ENCODE results near the gene CPA2. TPM values are rescaled to one million over a fixed set of nuclear protein-coding genes. Genes with fewer than 3 reads are reported as not detected.

Gene CPA2
- total and polyA plus RNA-seq, 2 experiments from 2014 or later, result not detected

- TF ChIP-seq ZNF462 (CRISPR knock-in tag; IDR thresholded peaks at IDR 0.05) (no peak), JUNB (IDR thresholded peaks at IDR 0.05; ENCODE audit: unreplicated experiment) (no peak), POLR2AphosphoS5 (IDR thresholded peaks at IDR 0.05; ENCODE audit: low read depth) (no peak), ZNF331 (CRISPR knock-in tag; IDR thresholded peaks at IDR 0.05; ENCODE audit: low read depth) (no peak), ZNF114 (CRISPR knock-in tag; IDR thresholded peaks at IDR 0.05) (no peak), EZH2 (IDR thresholded peaks at IDR 0.05; ENCODE audit: low read depth, unreplicated experiment) (no peak), CTCF (conservative IDR thresholded peaks at IDR 0.05; ENCODE audit: low read depth in 2 of 2) (no peak), STAT1 (IDR thresholded peaks at IDR 0.05; ENCODE audit: unreplicated experiment) (no peak), CREB1 (CRISPR knock-in tag; IDR thresholded peaks at IDR 0.05; ENCODE audit: low read depth) (no peak), NANOG (IDR thresholded peaks at IDR 0.05; ENCODE audit: borderline replicate concordance) (no peak), REST (IDR thresholded peaks at IDR 0.05; ENCODE audit: unreplicated experiment) (no peak), EZH2phosphoT487 (IDR thresholded peaks at IDR 0.05; ENCODE audit: unreplicated experiment) (no peak)
Measured at GRCh38 chr7:130219871-130220270, 46.8 kb upstream of the CPA2 start (continued).
